Measurements from ENCODE around the gene PVALEF. TPM values are rescaled to one million over a fixed set of nuclear protein-coding genes. Genes with fewer than 3 reads are reported as not detected.

The PVALEF gene
- total and polyA plus RNA-seq, 2 of the 13 experiments (the other 11 are each of a cell fraction or from before 2014, with no cell fraction given) = 0.18 TPM

DNA sequence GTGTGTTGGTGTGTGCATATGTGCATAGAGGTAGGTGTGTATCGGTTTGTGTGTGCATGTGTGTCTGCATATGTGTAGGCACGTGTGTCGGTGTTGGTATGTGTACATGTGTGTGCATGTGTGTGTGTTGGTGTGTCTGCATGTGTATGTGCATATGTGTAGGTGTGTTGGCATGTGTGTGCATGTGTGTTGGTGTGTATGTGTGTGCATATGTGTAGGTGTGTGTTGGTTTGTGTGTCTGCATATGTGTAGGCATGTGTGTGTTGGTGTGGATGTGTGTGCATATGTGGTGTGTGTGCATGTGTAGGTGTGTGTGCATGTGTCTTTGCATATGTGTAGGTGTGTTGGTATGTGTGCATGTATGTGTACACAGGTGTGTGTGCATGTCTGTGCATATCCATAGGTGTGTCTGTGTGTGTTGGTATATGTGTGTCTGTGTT, 4.6 kb downstream of the PVALEF start (continued):
- TF ChIP-seq, protein P1, sequence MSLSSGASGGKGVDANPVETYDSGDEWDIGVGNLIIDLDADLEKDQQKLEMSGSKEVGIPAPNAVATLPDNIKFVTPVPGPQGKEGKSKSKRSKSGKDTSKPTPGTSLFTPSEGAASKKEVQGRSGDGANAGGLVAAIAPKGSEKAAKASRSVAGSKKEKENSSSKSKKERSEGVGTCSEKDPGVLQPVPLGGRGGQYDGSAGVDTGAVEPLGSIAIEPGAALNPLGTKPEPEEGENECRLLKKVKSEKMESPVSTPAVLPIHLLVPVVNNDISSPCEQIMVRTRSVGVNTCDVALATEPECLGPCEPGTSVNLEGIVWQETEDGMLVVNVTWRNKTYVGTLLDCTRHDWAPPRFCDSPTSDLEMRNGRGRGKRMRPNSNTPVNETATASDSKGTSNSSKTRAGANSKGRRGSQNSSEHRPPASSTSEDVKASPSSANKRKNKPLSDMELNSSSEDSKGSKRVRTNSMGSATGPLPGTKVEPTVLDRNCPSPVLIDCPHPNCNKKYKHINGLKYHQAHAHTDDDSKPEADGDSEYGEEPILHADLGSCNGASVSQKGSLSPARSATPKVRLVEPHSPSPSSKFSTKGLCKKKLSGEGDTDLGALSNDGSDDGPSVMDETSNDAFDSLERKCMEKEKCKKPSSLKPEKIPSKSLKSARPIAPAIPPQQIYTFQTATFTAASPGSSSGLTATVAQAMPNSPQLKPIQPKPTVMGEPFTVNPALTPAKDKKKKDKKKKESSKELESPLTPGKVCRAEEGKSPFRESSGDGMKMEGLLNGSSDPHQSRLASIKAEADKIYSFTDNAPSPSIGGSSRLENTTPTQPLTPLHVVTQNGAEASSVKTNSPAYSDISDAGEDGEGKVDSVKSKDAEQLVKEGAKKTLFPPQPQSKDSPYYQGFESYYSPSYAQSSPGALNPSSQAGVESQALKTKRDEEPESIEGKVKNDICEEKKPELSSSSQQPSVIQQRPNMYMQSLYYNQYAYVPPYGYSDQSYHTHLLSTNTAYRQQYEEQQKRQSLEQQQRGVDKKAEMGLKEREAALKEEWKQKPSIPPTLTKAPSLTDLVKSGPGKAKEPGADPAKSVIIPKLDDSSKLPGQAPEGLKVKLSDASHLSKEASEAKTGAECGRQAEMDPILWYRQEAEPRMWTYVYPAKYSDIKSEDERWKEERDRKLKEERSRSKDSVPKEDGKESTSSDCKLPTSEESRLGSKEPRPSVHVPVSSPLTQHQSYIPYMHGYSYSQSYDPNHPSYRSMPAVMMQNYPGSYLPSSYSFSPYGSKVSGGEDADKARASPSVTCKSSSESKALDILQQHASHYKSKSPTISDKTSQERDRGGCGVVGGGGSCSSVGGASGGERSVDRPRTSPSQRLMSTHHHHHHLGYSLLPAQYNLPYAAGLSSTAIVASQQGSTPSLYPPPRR (CRISPR knock-in tag; IDR thresholded peaks at IDR 0.05; ENCODE audit: borderline replicate concordance) = no peak
- TF ChIP-seq, protein P2, sequence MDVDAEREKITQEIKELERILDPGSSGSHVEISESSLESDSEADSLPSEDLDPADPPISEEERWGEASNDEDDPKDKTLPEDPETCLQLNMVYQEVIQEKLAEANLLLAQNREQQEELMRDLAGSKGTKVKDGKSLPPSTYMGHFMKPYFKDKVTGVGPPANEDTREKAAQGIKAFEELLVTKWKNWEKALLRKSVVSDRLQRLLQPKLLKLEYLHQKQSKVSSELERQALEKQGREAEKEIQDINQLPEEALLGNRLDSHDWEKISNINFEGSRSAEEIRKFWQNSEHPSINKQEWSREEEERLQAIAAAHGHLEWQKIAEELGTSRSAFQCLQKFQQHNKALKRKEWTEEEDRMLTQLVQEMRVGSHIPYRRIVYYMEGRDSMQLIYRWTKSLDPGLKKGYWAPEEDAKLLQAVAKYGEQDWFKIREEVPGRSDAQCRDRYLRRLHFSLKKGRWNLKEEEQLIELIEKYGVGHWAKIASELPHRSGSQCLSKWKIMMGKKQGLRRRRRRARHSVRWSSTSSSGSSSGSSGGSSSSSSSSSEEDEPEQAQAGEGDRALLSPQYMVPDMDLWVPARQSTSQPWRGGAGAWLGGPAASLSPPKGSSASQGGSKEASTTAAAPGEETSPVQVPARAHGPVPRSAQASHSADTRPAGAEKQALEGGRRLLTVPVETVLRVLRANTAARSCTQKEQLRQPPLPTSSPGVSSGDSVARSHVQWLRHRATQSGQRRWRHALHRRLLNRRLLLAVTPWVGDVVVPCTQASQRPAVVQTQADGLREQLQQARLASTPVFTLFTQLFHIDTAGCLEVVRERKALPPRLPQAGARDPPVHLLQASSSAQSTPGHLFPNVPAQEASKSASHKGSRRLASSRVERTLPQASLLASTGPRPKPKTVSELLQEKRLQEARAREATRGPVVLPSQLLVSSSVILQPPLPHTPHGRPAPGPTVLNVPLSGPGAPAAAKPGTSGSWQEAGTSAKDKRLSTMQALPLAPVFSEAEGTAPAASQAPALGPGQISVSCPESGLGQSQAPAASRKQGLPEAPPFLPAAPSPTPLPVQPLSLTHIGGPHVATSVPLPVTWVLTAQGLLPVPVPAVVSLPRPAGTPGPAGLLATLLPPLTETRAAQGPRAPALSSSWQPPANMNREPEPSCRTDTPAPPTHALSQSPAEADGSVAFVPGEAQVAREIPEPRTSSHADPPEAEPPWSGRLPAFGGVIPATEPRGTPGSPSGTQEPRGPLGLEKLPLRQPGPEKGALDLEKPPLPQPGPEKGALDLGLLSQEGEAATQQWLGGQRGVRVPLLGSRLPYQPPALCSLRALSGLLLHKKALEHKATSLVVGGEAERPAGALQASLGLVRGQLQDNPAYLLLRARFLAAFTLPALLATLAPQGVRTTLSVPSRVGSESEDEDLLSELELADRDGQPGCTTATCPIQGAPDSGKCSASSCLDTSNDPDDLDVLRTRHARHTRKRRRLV (CRISPR knock-in tag; IDR thresholded peaks at IDR 0.05) = no peak
- TF ChIP-seq MXI1 (IDR thresholded peaks at IDR 0.05; ENCODE audit: borderline replicate concordance, low read depth, low read length) (no peak), SETDB1 (CRISPR knock-in tag; IDR thresholded peaks at IDR 0.05; ENCODE audit: borderline replicate concordance) (no peak), ZNF790 (CRISPR knock-in tag; IDR thresholded peaks at IDR 0.05; ENCODE audit: borderline replicate concordance) (no peak), REXO4 (CRISPR knock-in tag; IDR thresholded peaks at IDR 0.05; ENCODE audit: borderline replicate concordance) (no peak), ZNF589 (CRISPR knock-in tag; conservative IDR thresholded peaks at IDR 0.05) (peak; percentile 57; the same call in 1 of the 2 replicates), YY1 (IDR thresholded peaks at IDR 0.05; ENCODE audit: insufficient read depth, insufficient replicate concordance, low read depth, low read length) (no peak), ZZZ3 (CRISPR knock-in tag; IDR thresholded peaks at IDR 0.05; ENCODE audit: borderline replicate concordance) (0 out of 2 replicates have a peak, but pooled peaks have one; percentile 34), CENPT (CRISPR knock-in tag; IDR thresholded peaks at IDR 0.05; ENCODE audit: low read depth) (peak; percentile 20; the same call in 1 of the 2 replicates), ZNF713 (CRISPR knock-in tag; IDR thresholded peaks at IDR 0.05) (no peak), ZNF749 (CRISPR knock-in tag; IDR thresholded peaks at IDR 0.05; ENCODE audit: borderline replicate concordance) (no peak), FOXP1 (IDR thresholded peaks at IDR 0.05) (peak; percentile 50; the same call in 1 of the 2 replicates), FOXP1 (CRISPR knock-in tag; IDR thresholded peaks at IDR 0.05) (no peak)
- TF ChIP-seq, protein P3, sequence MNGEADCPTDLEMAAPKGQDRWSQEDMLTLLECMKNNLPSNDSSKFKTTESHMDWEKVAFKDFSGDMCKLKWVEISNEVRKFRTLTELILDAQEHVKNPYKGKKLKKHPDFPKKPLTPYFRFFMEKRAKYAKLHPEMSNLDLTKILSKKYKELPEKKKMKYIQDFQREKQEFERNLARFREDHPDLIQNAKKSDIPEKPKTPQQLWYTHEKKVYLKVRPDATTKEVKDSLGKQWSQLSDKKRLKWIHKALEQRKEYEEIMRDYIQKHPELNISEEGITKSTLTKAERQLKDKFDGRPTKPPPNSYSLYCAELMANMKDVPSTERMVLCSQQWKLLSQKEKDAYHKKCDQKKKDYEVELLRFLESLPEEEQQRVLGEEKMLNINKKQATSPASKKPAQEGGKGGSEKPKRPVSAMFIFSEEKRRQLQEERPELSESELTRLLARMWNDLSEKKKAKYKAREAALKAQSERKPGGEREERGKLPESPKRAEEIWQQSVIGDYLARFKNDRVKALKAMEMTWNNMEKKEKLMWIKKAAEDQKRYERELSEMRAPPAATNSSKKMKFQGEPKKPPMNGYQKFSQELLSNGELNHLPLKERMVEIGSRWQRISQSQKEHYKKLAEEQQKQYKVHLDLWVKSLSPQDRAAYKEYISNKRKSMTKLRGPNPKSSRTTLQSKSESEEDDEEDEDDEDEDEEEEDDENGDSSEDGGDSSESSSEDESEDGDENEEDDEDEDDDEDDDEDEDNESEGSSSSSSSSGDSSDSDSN (CRISPR knock-in tag; IDR thresholded peaks at IDR 0.05) = 0 out of 2 replicates have a peak, but pooled peaks have one; percentile 24
- TF ChIP-seq, protein P4, sequence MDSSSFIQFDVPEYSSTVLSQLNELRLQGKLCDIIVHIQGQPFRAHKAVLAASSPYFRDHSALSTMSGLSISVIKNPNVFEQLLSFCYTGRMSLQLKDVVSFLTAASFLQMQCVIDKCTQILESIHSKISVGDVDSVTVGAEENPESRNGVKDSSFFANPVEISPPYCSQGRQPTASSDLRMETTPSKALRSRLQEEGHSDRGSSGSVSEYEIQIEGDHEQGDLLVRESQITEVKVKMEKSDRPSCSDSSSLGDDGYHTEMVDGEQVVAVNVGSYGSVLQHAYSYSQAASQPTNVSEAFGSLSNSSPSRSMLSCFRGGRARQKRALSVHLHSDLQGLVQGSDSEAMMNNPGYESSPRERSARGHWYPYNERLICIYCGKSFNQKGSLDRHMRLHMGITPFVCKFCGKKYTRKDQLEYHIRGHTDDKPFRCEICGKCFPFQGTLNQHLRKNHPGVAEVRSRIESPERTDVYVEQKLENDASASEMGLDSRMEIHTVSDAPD (CRISPR knock-in tag; IDR thresholded peaks at IDR 0.05) = 0 out of 2 replicates have a peak, but pooled peaks have one; percentile 15
